CD4-positive, alpha-beta T cell (primary cell): ENCODE measurements around the gene SRMS. TPM values are rescaled to one million over a fixed set of nuclear protein-coding genes. Genes with fewer than 3 reads are reported as not detected.
A peak's percentile ranks its signal among the peaks of the same experiment; 100 is the strongest.

Experiments
- ATAC-seq: fragments of 200-7000 bp; cut with Tn5 transposase; one replicate; pipeline ENCODE4 v1.10.0; 2022; ENCODE audit warnings: mild to moderate bottlenecking; ENCODE audit not compliant: poor library complexity
- CTCF ChIA-PET: fragments of 350-600 bp; sonication (Branson Sonifier 250); formaldehyde crosslinking; loops from one replicate; lab custom pipeline; 2021; ENCODE audit warnings: antibody characterized with exemption, inconsistent platforms; lab: Charles Lee
- POLR2A ChIA-PET: fragments of 350-600 bp; sonication (Branson Sonifier 250); formaldehyde crosslinking; loops from one replicate; lab custom pipeline; 2021; ENCODE audit warnings: antibody characterized with exemption, inconsistent platforms; lab: Charles Lee
- DNase-seq, 14 experiments: peaks; one replicate each; pipeline ENCODE4 v3.0.0-alpha.2; 2013 to 2020; ENCODE audit warnings: mixed read lengths in 2 of 14
- H3K27ac ChIP-seq, 2 donors: one replicate each; pipeline versions ENCODE4 v1.5.1 to v1.7.0; 2013; ENCODE audit warnings: low read length in 2 of 2, low read depth in 1 of 2, mild to moderate bottlenecking in 1 of 2
- H3K27me3 ChIP-seq, 2 experiments: 1 replicate in 1 of 2; 2 replicates in 1 of 2; pipeline versions ENCODE4 v1.6.1 to v1.7.0; 2013; ENCODE audit warnings: low read length in 2 of 2, control low read depth in 1 of 2, mild to moderate bottlenecking in 1 of 2, moderate library complexity in 1 of 2; ENCODE audit not compliant: insufficient read depth in 2 of 2, control insufficient read depth in 1 of 2
- H3K36me3 ChIP-seq: one replicate; pipeline ENCODE4 v1.6.1; 2013; ENCODE audit warnings: low read length, control low read depth; ENCODE audit not compliant: insufficient read depth
- H3K4me1 ChIP-seq: one replicate; pipeline ENCODE4 v1.6.1; 2013; ENCODE audit warnings: low read length, control low read depth; ENCODE audit not compliant: insufficient read depth
- H3K4me3 ChIP-seq: one replicate; pipeline ENCODE4 v1.5.1; 2013; ENCODE audit warnings: mild to moderate bottlenecking, low read length, moderate library complexity
- H3K9me3 ChIP-seq, 2 experiments: 1 replicate in 1 of 2; 2 replicates in 1 of 2; pipeline versions ENCODE4 v1.6.1 to v1.7.0; 2013; ENCODE audit warnings: low read length in 2 of 2, mild to moderate bottlenecking in 2 of 2, control low read depth in 1 of 2, moderate library complexity in 1 of 2; ENCODE audit not compliant: control insufficient read depth in 1 of 2, insufficient read depth in 1 of 2
- H3K27ac Mint-ChIP-seq: one replicate; pipeline ENCODE4 v1.8.0; 2020; ENCODE audit warnings: mixed read lengths
- H3K27me3 Mint-ChIP-seq: one replicate; pipeline ENCODE4 v1.8.0; 2021; ENCODE audit warnings: mixed read lengths
- H3K36me3 Mint-ChIP-seq: one replicate; pipeline ENCODE4 v1.8.0; 2021; ENCODE audit warnings: low read depth, mixed read lengths
- H3K4me1 Mint-ChIP-seq: one replicate; pipeline ENCODE4 v1.8.0; 2021; ENCODE audit warnings: low read depth, mixed read lengths
- H3K4me3 Mint-ChIP-seq: one replicate; pipeline ENCODE4 v1.8.0; 2020; ENCODE audit warnings: mild to moderate bottlenecking, mixed read lengths
- H3K9me3 Mint-ChIP-seq: one replicate; pipeline ENCODE4 v1.8.0; 2020; ENCODE audit warnings: mixed read lengths
- intact Hi-C, 2 experiments: fragments of 100-400 bp; cut with DNase I in 1 of 2; cut with micrococcal nuclease in 1 of 2; formaldehyde crosslinking; loops; one replicate each; pipeline versions ENCODE4 v1.15.1 to v1.9.0; 2023 to 2025; cut with DNase I, micrococcal nuclease
- total RNA-seq, 174 experiments: library from RNA in 2 of 174; stranded (reverse) in 2 of 174; gene quantifications; one replicate each; pipeline ENCODE4 v1.2.3 and lab custom pipeline; 2021 to 2026
- TF ChIP-seq, protein P1 (sequence below): fragments of 200-600 bp; IDR thresholded peaks from one replicate; pipeline ENCODE4 v1.8.0; 2022; ENCODE audit warnings: antibody characterized with exemption, mild to moderate bottlenecking

SRMS gene
- total RNA-seq, 2 experiments from 2014 or later = not detected

- Histone ChIP-seq H3K4me1 (peaks cover 33% of the 10 kb centered on the region), H3K27ac (no peak overlapping the region), H3K36me3 (no peaks in the 10 kb centered on the region), H3K4me3 (no peak overlapping the region), H3K9me3 (peaks cover 0 to 14% of the 10 kb centered on the region in 2 experiments), H3K27me3 (peaks cover 26 to 32% of the 10 kb centered on the region in 2 experiments)
- ATAC-seq = no peak
- TF ChIP-seq, protein P1, sequence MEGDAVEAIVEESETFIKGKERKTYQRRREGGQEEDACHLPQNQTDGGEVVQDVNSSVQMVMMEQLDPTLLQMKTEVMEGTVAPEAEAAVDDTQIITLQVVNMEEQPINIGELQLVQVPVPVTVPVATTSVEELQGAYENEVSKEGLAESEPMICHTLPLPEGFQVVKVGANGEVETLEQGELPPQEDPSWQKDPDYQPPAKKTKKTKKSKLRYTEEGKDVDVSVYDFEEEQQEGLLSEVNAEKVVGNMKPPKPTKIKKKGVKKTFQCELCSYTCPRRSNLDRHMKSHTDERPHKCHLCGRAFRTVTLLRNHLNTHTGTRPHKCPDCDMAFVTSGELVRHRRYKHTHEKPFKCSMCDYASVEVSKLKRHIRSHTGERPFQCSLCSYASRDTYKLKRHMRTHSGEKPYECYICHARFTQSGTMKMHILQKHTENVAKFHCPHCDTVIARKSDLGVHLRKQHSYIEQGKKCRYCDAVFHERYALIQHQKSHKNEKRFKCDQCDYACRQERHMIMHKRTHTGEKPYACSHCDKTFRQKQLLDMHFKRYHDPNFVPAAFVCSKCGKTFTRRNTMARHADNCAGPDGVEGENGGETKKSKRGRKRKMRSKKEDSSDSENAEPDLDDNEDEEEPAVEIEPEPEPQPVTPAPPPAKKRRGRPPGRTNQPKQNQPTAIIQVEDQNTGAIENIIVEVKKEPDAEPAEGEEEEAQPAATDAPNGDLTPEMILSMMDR = no peak
- intact Hi-C loops = loop anchor here in 1 of 2 experiments (2.0 to 5.0 kb wide), 3 partner anchors 299 to 625 kb away; no protein-coding TSS in a partner anchor
- ChIA-PET POLR2A (interaction anchor here (1.8 kb wide), 1 partner anchor 23 kb away, joined by 16 read pairs; the partner anchor contains the start of gene PPDPF), CTCF (interaction anchor here (1.2 to 2.2 kb wide), 6 partner anchors 10 to 477 kb away, joined by 3 to 11 read pairs (median 4); partner anchors contain the start of genes PPDPF, PTK6 and RTEL1)
- Mint-ChIP-seq H3K36me3 (no peaks in the 10 kb centered on the region), H3K4me3 (peak overlapping the region; percentile 58), H3K4me1 (peaks cover 5% of the 10 kb centered on the region), H3K9me3 (no peaks in the 10 kb centered on the region), H3K27me3 (peaks cover 22% of the 10 kb centered on the region), H3K27ac (no peak overlapping the region)
- DNase-seq = peak in 1 of 14 experiments; percentile 38
Observed at GRCh38 chr20:63497138-63497945, 50.2 kb downstream of the SRMS start.

GRCh38 chr20:63496596-63497120 lies 50.9 kb downstream of the SRMS start:
- CTCF ChIA-PET = interaction anchor here (1.2 to 2.2 kb wide), 7 partner anchors 11 to 477 kb away, joined by 3 to 11 read pairs (median 4); partner anchors contain the start of genes PPDPF, PTK6 and RTEL1
- intact Hi-C loops = loop anchor here (1.0 to 5.0 kb wide), 4 partner anchors 23 to 626 kb away; no protein-coding TSS in a partner anchor
- no peak overlapping the region for H3K27ac Mint-ChIP-seq
- no peaks in the 10 kb centered on the region for H3K9me3 Mint-ChIP-seq
- H3K36me3 ChIP-seq = no peaks in the 10 kb centered on the region
- peaks cover 0 to 14% of the 10 kb centered on the region in 2 experiments for H3K9me3 ChIP-seq
- H3K4me3 Mint-ChIP-seq = peak overlapping the region; percentile 58
- POLR2A ChIA-PET = interaction anchor here (0.7 to 1.8 kb wide), 2 partner anchors 24 to 41 kb away, joined by 3 to 16 read pairs; partner anchors contain the start of genes PPDPF and PTK6
- H3K27me3 Mint-ChIP-seq = peaks cover 26% of the 10 kb centered on the region
- H3K4me3 ChIP-seq = peak overlapping the region; percentile 18
- no peak overlapping the region for H3K27ac ChIP-seq
- peaks cover 33% of the 10 kb centered on the region for H3K4me1 ChIP-seq
- H3K27me3 ChIP-seq = peaks cover 26 to 32% of the 10 kb centered on the region in 2 experiments
- TF ChIP-seq, protein P1 = no peak
- no peaks in the 10 kb centered on the region for H3K36me3 Mint-ChIP-seq
- DNase-seq (no peak), ATAC-seq (no peak)
- H3K4me1 Mint-ChIP-seq = peaks cover 5% of the 10 kb centered on the region
